HCT116 (cell line): ENCODE measurements around the gene SCN1B. TPM values are rescaled to one million over a fixed set of nuclear protein-coding genes. Genes with fewer than 3 reads are reported as not detected.

Source experiments
- ATAC-seq: fragments of 200-7000 bp; cut with Tn5 transposase; 2 replicates; pipeline ENCODE4 v1.9.1; 2020; ENCODE audit warnings: mild to moderate bottlenecking, moderate library complexity
- BruUV-seq: library from RNA; stranded (reverse); fragments of 400-500 nt; replicated peaks from 2 replicates; lab custom pipeline; 2021; lab: Mats Ljungman, UMichigan
- CTCF ChIA-PET: fragments of 300-600 bp; sonication (Branson Sonifier 250); formaldehyde crosslinking; loops from one replicate; lab custom pipeline; 2021; ENCODE audit warnings: antibody characterized with exemption; lab: Charles Lee
- POLR2A ChIA-PET: fragments of 300-600, 350-600 bp; sonication (Branson Sonifier 250); formaldehyde crosslinking; loops from one replicate; lab custom pipeline; 2021; ENCODE audit warnings: antibody characterized with exemption; lab: Charles Lee
- RAD21 ChIA-PET, 2 experiments: fragments of 300-600 bp; sonication (Branson Sonifier 250); formaldehyde crosslinking; loops; one replicate each; lab custom pipeline; 2023; ENCODE audit warnings: low total read pairs in 2 of 2; ENCODE audit not compliant: uncharacterized antibody in 2 of 2, unreplicated experiment in 2 of 2, low non-redundant PET in 1 of 2; lab: Charles Lee
- DNase-seq: peaks from one replicate; pipeline ENCODE4 v3.0.0-alpha.2; 2010; ENCODE audit warnings: low read depth, low spot score
- H2AFZ ChIP-seq: fragments of 200-600 bp; shearing (Covaris generic), sonication (generic); 2 replicates; pipeline ENCODE4 v1.6.1; 2017; ENCODE audit warnings: low read depth, mixed run types, mixed read lengths, antibody characterized with exemption, low read length; ENCODE audit not compliant: poor library complexity, severe bottlenecking
- H3K27ac ChIP-seq: 2 replicates; pipeline ENCODE4 v1.5.1; 2012; ENCODE audit warnings: low read depth, low read length
- H3K27me3 ChIP-seq: fragments of 200-600 bp; sonication (generic); 2 replicates; pipeline ENCODE4 v1.6.1; 2016; ENCODE audit warnings: mixed run types, low read length, mixed read lengths; ENCODE audit not compliant: insufficient read depth
- H3K36me3 ChIP-seq, 2 experiments: fragments of 200-500 bp in 1 of 2; fragments of 200-600 bp in 1 of 2; sonication (Bioruptor generic) in 1 of 2; sonication (generic) in 1 of 2; 2 replicates each; pipeline versions ENCODE4 v1.5.1 to v1.6.1; 2014 to 2016; ENCODE audit warnings: low read length in 2 of 2, inconsistent platforms in 1 of 2, mixed read lengths in 1 of 2, mixed run types in 1 of 2; ENCODE audit not compliant: insufficient read depth in 2 of 2, control insufficient read depth in 1 of 2
- H3K4me1 ChIP-seq, 2 experiments: fragments of 200-600 bp in 1 of 2; sonication (generic) in 1 of 2; 2 replicates each; pipeline versions ENCODE4 v1.5.1 to v1.6.1; 2012 to 2017; ENCODE audit warnings: low read length in 2 of 2, inconsistent platforms in 1 of 2, mild to moderate bottlenecking in 1 of 2, mixed read lengths in 1 of 2, mixed run types in 1 of 2, moderate library complexity in 1 of 2; ENCODE audit not compliant: insufficient read depth in 2 of 2, control insufficient read depth in 1 of 2
- H3K4me2 ChIP-seq: fragments of 200-600 bp; sonication (generic); 2 replicates; pipeline ENCODE4 v1.6.1; 2017; ENCODE audit warnings: mixed run types, low read length, mixed read lengths
- H3K4me3 ChIP-seq, 2 experiments: fragments of 200-600 bp in 1 of 2; sonication (generic) in 1 of 2; replicated peaks in 1 of 2; 2 replicates each; pipeline ENCODE4 v1.5.1; 2011 to 2016; ENCODE audit warnings: low read length in 2 of 2, control low read depth in 1 of 2, low read depth in 1 of 2, mild to moderate bottlenecking in 1 of 2, mixed read lengths in 1 of 2, mixed run types in 1 of 2
- H3K79me2 ChIP-seq: fragments of 200-600 bp; sonication (generic); 2 replicates; pipeline ENCODE4 v1.6.1; 2017; ENCODE audit warnings: mild to moderate bottlenecking, mixed run types, low read length, moderate library complexity, mixed read lengths; ENCODE audit not compliant: insufficient read depth
- H3K9ac ChIP-seq: fragments of 200-600 bp; sonication (generic); 2 replicates; pipeline ENCODE4 v1.6.1; 2016; ENCODE audit warnings: low read length, mixed read lengths
- H3K9me2 ChIP-seq: fragments of 200-600 bp; sonication (generic), shearing (Covaris generic); 2 replicates; pipeline ENCODE4 v1.6.1; 2017; ENCODE audit warnings: mixed run types, mild to moderate bottlenecking, moderate library complexity; ENCODE audit not compliant: insufficient read depth
- H3K9me3 ChIP-seq, 2 experiments: fragments of 200-500 bp in 1 of 2; fragments of 200-600 bp in 1 of 2; sonication (Bioruptor generic) in 1 of 2; sonication (generic) in 1 of 2; 2 replicates each; pipeline ENCODE4 v1.6.1; 2014 to 2017; ENCODE audit warnings: low read length in 2 of 2, mixed read lengths in 2 of 2, inconsistent platforms in 1 of 2, low read depth in 1 of 2, mild to moderate bottlenecking in 1 of 2, mixed run types in 1 of 2, moderate library complexity in 1 of 2; ENCODE audit not compliant: control insufficient read depth in 1 of 2, insufficient read depth in 1 of 2
- H4K20me1 ChIP-seq: fragments of 200-600 bp; sonication (generic), shearing (Covaris generic); 2 replicates; pipeline ENCODE4 v1.6.1; 2017; ENCODE audit warnings: mixed run types, mild to moderate bottlenecking, moderate library complexity; ENCODE audit not compliant: insufficient read depth
- EGR1 ChIP-seq: IDR thresholded peaks from 2 replicates; pipeline ENCODE4 v1.6.1; 2012; ENCODE audit warnings: low read depth
- EZH2 ChIP-seq: fragments of 200-600 bp; sonication (generic); IDR thresholded peaks from 2 replicates; pipeline ENCODE4 v1.6.1; 2017; ENCODE audit warnings: antibody characterized with exemption, mixed run types
- JUND ChIP-seq: IDR thresholded peaks from 2 replicates; pipeline ENCODE4 v1.6.1; 2012
- MAX ChIP-seq: IDR thresholded peaks from 2 replicates; pipeline ENCODE4 v1.6.1; 2012
- POLR2A ChIP-seq: IDR thresholded peaks from 2 replicates; pipeline ENCODE4 v1.7.0; 2011; ENCODE audit warnings: borderline replicate concordance; ENCODE audit not compliant: insufficient read depth, insufficient read length; ENCODE audit errors: extremely low read depth
- POLR2AphosphoS5 ChIP-seq: IDR thresholded peaks from 2 replicates; pipeline ENCODE4 v1.6.1; 2011; ENCODE audit warnings: mild to moderate bottlenecking, low read depth, low read length, moderate library complexity
- SIN3A ChIP-seq: IDR thresholded peaks from 2 replicates; pipeline ENCODE4 v1.6.1; 2012; ENCODE audit warnings: low read depth
- SP1 ChIP-seq: IDR thresholded peaks from 2 replicates; pipeline ENCODE4 v1.6.1; 2012; ENCODE audit warnings: low read depth
- TCF7L2 ChIP-seq: IDR thresholded peaks from 2 replicates; pipeline ENCODE4 v1.7.0; 2011; ENCODE audit warnings: borderline replicate concordance, inconsistent platforms; ENCODE audit not compliant: insufficient read depth, insufficient read length; ENCODE audit errors: extremely low read depth
- YY1 ChIP-seq: IDR thresholded peaks from 2 replicates; pipeline ENCODE4 v1.6.1; 2011; ENCODE audit warnings: low read length, low read depth, moderate library complexity, mild to moderate bottlenecking; ENCODE audit not compliant: insufficient replicate concordance; ENCODE audit errors: extremely low read depth
- intact Hi-C: fragments of 100-400 bp; cut with micrococcal nuclease; formaldehyde crosslinking; loops from 2 replicates; pipeline ENCODE4 v1.10.0; 2022
- total RNA-seq: library from RNA; stranded (reverse); gene quantifications from one replicate; pipeline ENCODE4 v1.2.1, GENCODE V29; 2021; ENCODE audit not compliant: unreplicated experiment

The SCN1B gene
- total RNA-seq, 1 experiment from 2014 or later, result 6.6 TPM

- ATAC-seq, result peak; percentile 87
- Histone ChIP-seq H3K4me1 (peaks cover 14 to 26% of the 10 kb centered on the region in 2 experiments; a peak in 3 of 4 replicates), H4K20me1 (no peaks in the 10 kb centered on the region), H3K27me3 (no peaks in the 10 kb centered on the region)
- CTCF ChIA-PET, result interaction anchor here (0.7 kb wide), 1 partner anchor 45 kb away, joined by 3 read pairs; no protein-coding TSS in a partner anchor
- TF ChIP-seq POLR2A (peak; percentile 69), EZH2 (no peak), POLR2AphosphoS5 (peak; percentile 83), TCF7L2 (peak; percentile 49), SIN3A (peak; percentile 49), EGR1 (peak; percentile 44; the same call in 1 of the 2 replicates), MAX (0 out of 2 replicates have a peak, but pooled peaks have one; percentile 34), JUND (no peak), YY1 (peak; percentile 22), SP1 (peak; percentile 56)
- TF ChIP-seq, all 23 proteins: peak for 8
- peak; percentile 49 for DNase-seq
- TSS peak; percentile 95 for BruUV-seq
- H3K9me3 ChIP-seq, result no peaks in the 10 kb centered on the region
- H3K79me2 ChIP-seq, result peaks cover 41% of the 10 kb centered on the region
- POLR2A ChIA-PET, result interaction anchor here (0.6 kb wide), 1 partner anchor 23 kb away, joined by 3 read pairs; no protein-coding TSS in a partner anchor
- intact Hi-C loops, result no loop called here
- peak within 1 kb of the TSS; percentile 86 for H3K27ac ChIP-seq
- peaks cover 0 to 3% of the 10 kb centered on the region in 2 experiments; a peak in 2 of 4 replicates for H3K36me3 ChIP-seq
- RAD21 ChIA-PET, result no interaction called here
- H3K4me2 ChIP-seq, result peak within 1 kb of the TSS; percentile 90
- peak within 1 kb of the TSS; percentile 66 to 75 for H3K4me3 ChIP-seq
- no peak within 1 kb of the TSS for H2AFZ ChIP-seq
- H3K9ac ChIP-seq, result peak within 1 kb of the TSS; percentile 92
- no peaks in the 10 kb centered on the region for H3K9me2 ChIP-seq
These were observed 30.6 kb upstream of the SCN1B start, which contains the start of gene GRAMD1A for GRCh38 chr19:34999498-35000337. Gene GRAMD1A (plus strand): TSS chr19:35000323. CDS start chr19:35000479, 156 bp downstream.
